Astrocyte (in vitro differentiated cells and primary cell): ENCODE data around the gene LRMDA. TPM values are rescaled to one million over a fixed set of nuclear protein-coding genes. Genes with fewer than 3 reads are reported as not detected.

Experiments used
- DNase-seq: peaks from one replicate; pipeline ENCODE4 v3.0.0-alpha.2; 2010; ENCODE audit warnings: low read depth
- FAIRE-seq: peaks from 2 replicates; lab custom pipeline; 2011; peaks lifted over from hg19 to GRCh38; lab: Jason Lieb, UNC
- H2AFZ ChIP-seq: 2 replicates; pipeline ENCODE4 v1.6.0; 2012; ENCODE audit warnings: low read depth, low read length, inconsistent platforms
- H3K27ac ChIP-seq: 2 replicates; pipeline ENCODE4 v1.5.1; 2011; ENCODE audit warnings: low read depth, low read length, inconsistent platforms
- H3K27me3 ChIP-seq: 2 replicates; pipeline ENCODE4 v1.6.0; 2011; ENCODE audit warnings: low read length, inconsistent platforms; ENCODE audit not compliant: insufficient read depth
- H3K36me3 ChIP-seq: 2 replicates; pipeline ENCODE4 v1.5.1; 2011; ENCODE audit warnings: low read length, inconsistent platforms; ENCODE audit not compliant: insufficient read depth
- H3K4me1 ChIP-seq: 2 replicates; pipeline ENCODE4 v1.5.1; 2011; ENCODE audit warnings: low read length, inconsistent platforms; ENCODE audit not compliant: insufficient read depth
- H3K4me2 ChIP-seq: 2 replicates; pipeline ENCODE4 v1.6.0; 2012; ENCODE audit warnings: low read length, inconsistent platforms
- H3K4me3 ChIP-seq: 2 replicates; pipeline ENCODE4 v1.5.1; 2011; ENCODE audit warnings: low read depth, mild to moderate bottlenecking, low read length, inconsistent platforms; ENCODE audit not compliant: insufficient read depth
- H3K79me2 ChIP-seq: 2 replicates; pipeline ENCODE4 v1.6.0; 2012; ENCODE audit warnings: mild to moderate bottlenecking, low read length, inconsistent platforms; ENCODE audit not compliant: insufficient read depth
- H3K9ac ChIP-seq: 2 replicates; pipeline ENCODE4 v1.6.0; 2012; ENCODE audit warnings: mild to moderate bottlenecking, low read length, inconsistent platforms
- H3K9me3 ChIP-seq: 2 replicates; pipeline ENCODE4 v1.5.1; 2012; ENCODE audit warnings: low read depth, mild to moderate bottlenecking, low read length, inconsistent platforms; ENCODE audit not compliant: insufficient read depth
- H4K20me1 ChIP-seq: 2 replicates; pipeline ENCODE4 v1.6.0; 2012; ENCODE audit warnings: low read length, inconsistent platforms; ENCODE audit not compliant: insufficient read depth
- H3K27ac Mint-ChIP-seq: one replicate; pipeline ENCODE4 v1.8.0; 2021; ENCODE audit warnings: mild to moderate bottlenecking, mixed read lengths; ENCODE audit not compliant: unreplicated experiment
- H3K27me3 Mint-ChIP-seq: one replicate; pipeline ENCODE4 v1.8.0; 2021; ENCODE audit warnings: low read depth, mixed read lengths; ENCODE audit not compliant: unreplicated experiment
- H3K36me3 Mint-ChIP-seq: one replicate; pipeline ENCODE4 v1.8.0; 2021; ENCODE audit warnings: low read depth, mixed read lengths; ENCODE audit not compliant: unreplicated experiment
- H3K4me1 Mint-ChIP-seq: one replicate; pipeline ENCODE4 v1.8.0; 2021; ENCODE audit warnings: low read depth, mixed read lengths; ENCODE audit not compliant: unreplicated experiment
- H3K4me3 Mint-ChIP-seq: one replicate; pipeline ENCODE4 v1.8.0; 2021; ENCODE audit warnings: mild to moderate bottlenecking, moderate library complexity, mixed read lengths; ENCODE audit not compliant: unreplicated experiment
- H3K9me3 Mint-ChIP-seq: one replicate; pipeline ENCODE4 v1.8.0; 2021; ENCODE audit warnings: mild to moderate bottlenecking, mixed read lengths; ENCODE audit not compliant: unreplicated experiment
- CTCF ChIP-seq: IDR thresholded peaks from 2 replicates; pipeline ENCODE4 v1.5.1; 2011; ENCODE audit warnings: low read depth, mild to moderate bottlenecking, inconsistent platforms, low read length, moderate library complexity; ENCODE audit not compliant: insufficient read depth
- EZH2 ChIP-seq: IDR thresholded peaks from 2 replicates; pipeline ENCODE4 v1.6.1; 2012; ENCODE audit warnings: mild to moderate bottlenecking, low read length, inconsistent platforms; ENCODE audit not compliant: insufficient read depth
- total RNA-seq: library from RNA; stranded (reverse); gene quantifications from 2 replicates; pipeline ENCODE4 v1.2.1, GENCODE V29; 2021

The LRMDA gene
- total RNA-seq, 1 donor from 2014 or later: 2.7 TPM

GRCh38 chr10:75466001-75466400 lies 34.6 kb downstream of the LRMDA start:
- no peak overlapping the region for H3K27ac Mint-ChIP-seq
- H3K4me3 Mint-ChIP-seq: no peak overlapping the region
- Histone ChIP-seq H3K36me3 (no peaks in the 10 kb centered on the region), H3K4me2 (no peak overlapping the region), H3K9ac (no peak overlapping the region), H3K4me1 (peaks cover 17% of the 10 kb centered on the region), H3K4me3 (no peak overlapping the region), H2AFZ (no peak overlapping the region), H3K27ac (no peak overlapping the region), H3K79me2 (no peaks in the 10 kb centered on the region), H4K20me1 (no peaks in the 10 kb centered on the region), H3K27me3 (peaks cover 3% of the 10 kb centered on the region), H3K9me3 (no peaks in the 10 kb centered on the region)
- no peaks in the 10 kb centered on the region for H3K36me3 Mint-ChIP-seq
- H3K4me1 Mint-ChIP-seq: peaks cover 11% of the 10 kb centered on the region
- H3K27me3 Mint-ChIP-seq: peaks cover 24% of the 10 kb centered on the region
- TF ChIP-seq EZH2 (no peak), CTCF (no peak)
- DNase-seq (no peak), FAIRE-seq (no peak)
- H3K9me3 Mint-ChIP-seq: peaks cover 2% of the 10 kb centered on the region

GRCh38 chr10:75466886-75467285 lies 35.5 kb downstream of the LRMDA start:
- no peaks in the 10 kb centered on the region for H3K36me3 ChIP-seq
- no peaks in the 10 kb centered on the region for H3K9me3 ChIP-seq
- Mint-ChIP-seq H3K9me3 (peaks cover 3% of the 10 kb centered on the region), H3K27me3 (peaks cover 28% of the 10 kb centered on the region), H3K27ac (no peak overlapping the region), H3K4me1 (peaks cover 11% of the 10 kb centered on the region), H3K36me3 (no peaks in the 10 kb centered on the region), H3K4me3 (no peak overlapping the region)
- H3K4me2 ChIP-seq: no peak overlapping the region
- H3K4me3 ChIP-seq: no peak overlapping the region
- peaks cover 17% of the 10 kb centered on the region for H3K4me1 ChIP-seq
- no peaks in the 10 kb centered on the region for H4K20me1 ChIP-seq
- DNase-seq (peak; percentile 49), FAIRE-seq (no peak)
- no peak overlapping the region for H3K9ac ChIP-seq
- no peak overlapping the region for H2AFZ ChIP-seq
- TF ChIP-seq CTCF (no peak), EZH2 (no peak)
- H3K27me3 ChIP-seq: peaks cover 6% of the 10 kb centered on the region
- no peak overlapping the region for H3K27ac ChIP-seq
- H3K79me2 ChIP-seq: no peaks in the 10 kb centered on the region

- Histone ChIP-seq H3K36me3 (no peaks in the 10 kb centered on the region), H3K4me2 (peak overlapping the region; percentile 69), H3K27me3 (peaks cover 9% of the 10 kb centered on the region), H3K79me2 (no peaks in the 10 kb centered on the region), H3K9ac (no peak overlapping the region), H3K9me3 (no peaks in the 10 kb centered on the region), H2AFZ (no peak overlapping the region), H3K4me1 (peaks cover 17% of the 10 kb centered on the region), H3K4me3 (no peak overlapping the region), H3K27ac (no peak overlapping the region), H4K20me1 (no peaks in the 10 kb centered on the region)
- Mint-ChIP-seq H3K4me1 (peaks cover 11% of the 10 kb centered on the region), H3K36me3 (peaks cover 1% of the 10 kb centered on the region), H3K9me3 (peaks cover 13% of the 10 kb centered on the region), H3K27ac (no peak overlapping the region), H3K4me3 (no peak overlapping the region), H3K27me3 (peaks cover 30% of the 10 kb centered on the region)
- TF ChIP-seq CTCF: no peak
- no peak for TF ChIP-seq EZH2
- no peak for DNase-seq
- no peak for FAIRE-seq
These were observed 37.2 kb downstream of the LRMDA start for GRCh38 chr10:75468612-75469005.
